ENCODE results near the gene KRTAP10-5.

The KRTAP10-5 gene

GRCh38 chr21:44529503-44530125, 50.8 kb downstream of the KRTAP10-5 start:
- no peak for DNase-seq (ENCODE audit: low spot score)
